ENCODE measurements around the gene PRMT9. TPM values are rescaled to one million over a fixed set of nuclear protein-coding genes. Genes with fewer than 3 reads are reported as not detected.

The PRMT9 gene
- total and polyA plus RNA-seq, 9 of the 15 experiments (the other 6 are each of a cell fraction or from before 2014, with no cell fraction given), result 3.5 to 15.6 (median 7.2) TPM

- TF ChIP-seq, protein P1, sequence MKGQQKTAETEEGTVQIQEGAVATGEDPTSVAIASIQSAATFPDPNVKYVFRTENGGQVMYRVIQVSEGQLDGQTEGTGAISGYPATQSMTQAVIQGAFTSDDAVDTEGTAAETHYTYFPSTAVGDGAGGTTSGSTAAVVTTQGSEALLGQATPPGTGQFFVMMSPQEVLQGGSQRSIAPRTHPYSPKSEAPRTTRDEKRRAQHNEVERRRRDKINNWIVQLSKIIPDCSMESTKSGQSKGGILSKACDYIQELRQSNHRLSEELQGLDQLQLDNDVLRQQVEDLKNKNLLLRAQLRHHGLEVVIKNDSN (CRISPR knock-in tag; IDR thresholded peaks at IDR 0.05), result peak; percentile 74
- TF ChIP-seq RREB1 (CRISPR knock-in tag; IDR thresholded peaks at IDR 0.05) (no peak), GTF2A2 (tag; IDR thresholded peaks at IDR 0.05) (no peak), ZNF121 (CRISPR knock-in tag; conservative IDR thresholded peaks at IDR 0.05) (no peak), RBFOX2 (IDR thresholded peaks at IDR 0.05; ENCODE audit: low read depth, low read length) (peak; percentile 94), EHMT2 (IDR thresholded peaks at IDR 0.05) (no peak), MCM2 (IDR thresholded peaks at IDR 0.05; ENCODE audit: low read depth) (no peak), CGGBP1 (CRISPR knock-in tag; IDR thresholded peaks at IDR 0.05) (no peak), XRCC4 (IDR thresholded peaks at IDR 0.05; ENCODE audit: extremely low read depth, insufficient read depth, insufficient read length) (no peak), SRSF7 (optimal IDR thresholded peaks at IDR 0.05; ENCODE audit: low read depth, low read length) (no peak), SLC30A9 (CRISPR knock-in tag; IDR thresholded peaks at IDR 0.05) (no peak), SMARCC2 (IDR thresholded peaks at IDR 0.05; ENCODE audit: low read depth) (no peak), BRD4 (IDR thresholded peaks at IDR 0.05) (no peak), ARNT (IDR thresholded peaks at IDR 0.05) (no peak), MCM3 (IDR thresholded peaks at IDR 0.05) (no peak), ZNF384 (IDR thresholded peaks at IDR 0.05; ENCODE audit: low read depth, low read length) (peak; percentile 37; the same call in 1 of the 2 replicates), GTF2E2 (tag; IDR thresholded peaks at IDR 0.05) (no peak), U2AF1 (optimal IDR thresholded peaks at IDR 0.05; ENCODE audit: low read depth, low read length) (no peak), HDAC6 (IDR thresholded peaks at IDR 0.05; ENCODE audit: low read depth, low read length) (no peak), MEIS2 (IDR thresholded peaks at IDR 0.05; ENCODE audit: partially characterized antibody) (peak; percentile 74), PKNOX1 (IDR thresholded peaks at IDR 0.05) (peak; percentile 75)
These were observed at the start of gene PRMT9 (continued) for GRCh38 chr4:147683717-147684700.

Measured in K562 (cell line).